Loucy (cell line): Measurements from ENCODE around the gene AHNAK2.

Experiments
- H2AFZ ChIP-seq: fragments of 200-600 bp; sonication (generic); 2 replicates; pipeline ENCODE4 v1.6.0; 2016; ENCODE audit warnings: antibody characterized with exemption, mild to moderate bottlenecking, low read length, moderate library complexity
- H3F3A ChIP-seq: fragments of 200-600 bp; 2 replicates; pipeline ENCODE4 v1.6.0; 2016; ENCODE audit warnings: antibody characterized with exemption, low read depth, mild to moderate bottlenecking
- H3K27me3 ChIP-seq: fragments of 200-600 bp; sonication (generic); 2 replicates; pipeline ENCODE4 v1.6.1; 2014; ENCODE audit warnings: low read length, mild to moderate bottlenecking; ENCODE audit not compliant: insufficient read depth, poor library complexity, severe bottlenecking
- H3K36me3 ChIP-seq: fragments of 200-600 bp; sonication (generic); 2 replicates; pipeline ENCODE4 v1.6.1; 2016; ENCODE audit warnings: low read length; ENCODE audit not compliant: insufficient read depth
- H3K4me1 ChIP-seq: fragments of 200-600 bp; sonication (generic); 2 replicates; pipeline ENCODE4 v1.5.1; 2014; ENCODE audit warnings: low read length, mild to moderate bottlenecking; ENCODE audit not compliant: insufficient read depth, poor library complexity, severe bottlenecking
- H3K4me2 ChIP-seq: fragments of 200-600 bp; sonication (generic); 2 replicates; pipeline ENCODE4 v1.6.0; 2014; ENCODE audit warnings: antibody characterized with exemption, low read length, low read depth, mild to moderate bottlenecking; ENCODE audit not compliant: poor library complexity, severe bottlenecking
- H3K4me3 ChIP-seq: fragments of 200-600 bp; sonication (generic); 2 replicates; pipeline ENCODE4 v1.5.1; 2014; ENCODE audit warnings: low read length, mild to moderate bottlenecking, mixed read lengths; ENCODE audit not compliant: poor library complexity, severe bottlenecking
- H3K79me2 ChIP-seq: fragments of 200-600 bp; sonication (generic); 2 replicates; pipeline ENCODE4 v1.6.1; 2014; ENCODE audit warnings: low read length; ENCODE audit not compliant: insufficient read depth
- H3K9ac ChIP-seq: fragments of 200-600 bp; sonication (generic); 2 replicates; pipeline ENCODE4 v1.6.0; 2014; ENCODE audit warnings: mild to moderate bottlenecking, low read depth, low read length, moderate library complexity; ENCODE audit not compliant: poor library complexity, severe bottlenecking
- H3K9me2 ChIP-seq: fragments of 200-600 bp; sonication (generic); replicated peaks from 2 replicates; pipeline ENCODE4 v1.6.1; 2016; ENCODE audit warnings: low read depth, low read length, mixed read lengths
- H3K9me3 ChIP-seq: fragments of 200-600 bp; sonication (generic); 2 replicates; pipeline ENCODE4 v1.6.1; 2014; ENCODE audit warnings: mild to moderate bottlenecking, antibody characterized with exemption, low read length, low read depth; ENCODE audit not compliant: insufficient read depth
- H4K20me1 ChIP-seq: fragments of 200-600 bp; sonication (generic); 2 replicates; pipeline ENCODE4 v1.6.0; 2014; ENCODE audit warnings: antibody characterized with exemption, low read length, mild to moderate bottlenecking; ENCODE audit not compliant: insufficient read depth, poor library complexity, severe bottlenecking
- EZH2phosphoT487 ChIP-seq: fragments of 200-600 bp; IDR thresholded peaks from 2 replicates; pipeline ENCODE4 v1.6.1; 2018; ENCODE audit warnings: antibody characterized with exemption, mild to moderate bottlenecking, moderate library complexity, borderline replicate concordance
- TF ChIP-seq, protein P1 (sequence below): fragments of 200-600 bp; sonication (generic); conservative IDR thresholded peaks from 2 replicates; pipeline ENCODE4 v1.5.1; 2014; ENCODE audit warnings: mild to moderate bottlenecking, antibody characterized with exemption, low read length

The AHNAK2 gene

DNA sequence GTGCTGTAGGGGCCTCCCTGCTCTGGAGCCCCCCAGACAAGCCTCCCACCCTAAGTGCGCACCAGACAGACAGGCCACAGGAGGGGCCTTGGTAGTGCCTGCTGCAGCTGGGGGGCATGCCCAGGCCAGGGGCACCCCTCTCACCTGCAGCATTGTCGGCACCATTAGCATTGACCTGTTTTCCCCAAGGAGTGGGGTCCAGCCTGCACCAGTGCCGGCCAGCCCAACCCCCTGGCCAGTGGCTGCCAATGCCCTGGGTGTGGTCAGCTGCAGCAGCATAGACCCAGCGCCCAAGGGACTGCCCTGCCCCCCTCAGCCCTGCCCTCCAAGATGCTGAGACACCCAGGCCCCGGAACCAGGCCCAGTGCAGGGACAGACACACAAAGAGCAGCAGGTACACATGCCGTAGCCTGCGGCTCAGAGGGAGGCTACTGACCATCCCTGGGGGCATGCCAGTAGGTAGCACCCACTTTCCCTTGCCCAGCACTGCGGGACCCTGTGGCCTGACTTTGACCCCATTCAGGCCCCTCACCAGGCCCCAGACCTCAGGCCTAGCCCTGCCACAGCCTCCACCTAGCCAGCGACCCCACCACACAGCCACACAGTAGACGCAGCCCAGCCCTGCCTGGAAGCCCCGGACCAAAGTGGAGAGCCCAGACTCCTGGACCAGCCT lies 1.0 kb downstream of the AHNAK2 start:
- no peaks in the 10 kb centered on the region for H3K36me3 ChIP-seq
- no peak for TF ChIP-seq EZH2phosphoT487
- TF ChIP-seq, protein P1, sequence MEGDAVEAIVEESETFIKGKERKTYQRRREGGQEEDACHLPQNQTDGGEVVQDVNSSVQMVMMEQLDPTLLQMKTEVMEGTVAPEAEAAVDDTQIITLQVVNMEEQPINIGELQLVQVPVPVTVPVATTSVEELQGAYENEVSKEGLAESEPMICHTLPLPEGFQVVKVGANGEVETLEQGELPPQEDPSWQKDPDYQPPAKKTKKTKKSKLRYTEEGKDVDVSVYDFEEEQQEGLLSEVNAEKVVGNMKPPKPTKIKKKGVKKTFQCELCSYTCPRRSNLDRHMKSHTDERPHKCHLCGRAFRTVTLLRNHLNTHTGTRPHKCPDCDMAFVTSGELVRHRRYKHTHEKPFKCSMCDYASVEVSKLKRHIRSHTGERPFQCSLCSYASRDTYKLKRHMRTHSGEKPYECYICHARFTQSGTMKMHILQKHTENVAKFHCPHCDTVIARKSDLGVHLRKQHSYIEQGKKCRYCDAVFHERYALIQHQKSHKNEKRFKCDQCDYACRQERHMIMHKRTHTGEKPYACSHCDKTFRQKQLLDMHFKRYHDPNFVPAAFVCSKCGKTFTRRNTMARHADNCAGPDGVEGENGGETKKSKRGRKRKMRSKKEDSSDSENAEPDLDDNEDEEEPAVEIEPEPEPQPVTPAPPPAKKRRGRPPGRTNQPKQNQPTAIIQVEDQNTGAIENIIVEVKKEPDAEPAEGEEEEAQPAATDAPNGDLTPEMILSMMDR, result no peak
- H3K9me2 ChIP-seq, result no peaks in the 10 kb centered on the region
- no peaks in the 10 kb centered on the region for H3K4me1 ChIP-seq
- no peak overlapping the region for H3K4me3 ChIP-seq
- H4K20me1 ChIP-seq, result no peaks in the 10 kb centered on the region
- H3K27me3 ChIP-seq, result no peaks in the 10 kb centered on the region
- no peaks in the 10 kb centered on the region for H3F3A ChIP-seq
- H2AFZ ChIP-seq, result no peak overlapping the region
- H3K4me2 ChIP-seq, result no peak overlapping the region
- no peak overlapping the region for H3K9ac ChIP-seq
- no peaks in the 10 kb centered on the region for H3K79me2 ChIP-seq
- no peaks in the 10 kb centered on the region for H3K9me3 ChIP-seq

DNA sequence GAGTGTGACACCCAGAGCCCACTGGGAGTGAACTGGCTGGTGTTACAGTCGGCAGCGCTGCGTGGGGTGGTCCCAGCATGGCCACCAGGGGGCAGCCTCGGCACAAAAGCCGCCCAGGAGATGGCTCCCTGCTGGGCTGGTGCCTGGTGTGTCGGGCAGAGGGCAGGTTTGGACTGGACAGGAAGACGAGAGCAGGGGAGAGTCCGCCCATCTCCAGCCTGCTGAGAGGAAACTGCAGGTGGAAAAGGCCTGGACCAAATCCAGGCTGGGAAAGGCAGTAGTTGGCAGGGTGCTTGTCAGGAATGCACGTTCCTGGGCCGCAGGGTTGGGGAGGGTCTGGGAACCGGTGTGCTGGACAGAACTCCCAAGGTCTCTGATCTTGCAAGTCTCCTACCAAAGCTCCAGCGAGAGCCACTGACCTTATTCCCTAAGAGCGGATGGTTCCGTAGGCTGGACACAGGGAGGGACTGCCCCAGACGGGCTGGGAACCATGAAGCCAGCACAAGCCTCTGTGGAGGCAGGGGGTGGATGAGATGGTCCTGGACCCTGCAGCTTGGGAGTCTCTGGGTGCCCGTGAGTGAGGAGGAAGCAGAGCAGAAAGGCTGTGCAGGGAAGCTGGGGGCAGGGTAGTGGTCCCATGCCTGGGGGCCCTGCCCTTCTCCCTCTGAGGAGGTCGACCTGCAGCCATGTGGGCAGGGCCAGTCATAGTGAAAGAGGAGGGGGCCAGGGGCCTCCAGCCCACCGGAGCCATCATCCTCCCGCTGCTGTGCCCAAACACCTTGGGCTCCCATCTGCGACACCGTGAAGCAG lies 1.8 kb downstream of the AHNAK2 start:
- H3K27me3 ChIP-seq, result no peaks in the 10 kb centered on the region
- H3K4me1 ChIP-seq, result no peaks in the 10 kb centered on the region
- no peak overlapping the region for H3K9ac ChIP-seq
- no peaks in the 10 kb centered on the region for H3K9me3 ChIP-seq
- H4K20me1 ChIP-seq, result no peaks in the 10 kb centered on the region
- H3K4me3 ChIP-seq, result no peak overlapping the region
- H3F3A ChIP-seq, result no peaks in the 10 kb centered on the region
- no peaks in the 10 kb centered on the region for H3K79me2 ChIP-seq
- no peaks in the 10 kb centered on the region for H3K36me3 ChIP-seq
- no peaks in the 10 kb centered on the region for H3K9me2 ChIP-seq
- H2AFZ ChIP-seq, result peak overlapping the region; percentile 27; the same call in 1 of the 2 replicates
- H3K4me2 ChIP-seq, result no peak overlapping the region
- TF ChIP-seq, protein P1, result peak; percentile 77
- no peak for TF ChIP-seq EZH2phosphoT487

DNA sequence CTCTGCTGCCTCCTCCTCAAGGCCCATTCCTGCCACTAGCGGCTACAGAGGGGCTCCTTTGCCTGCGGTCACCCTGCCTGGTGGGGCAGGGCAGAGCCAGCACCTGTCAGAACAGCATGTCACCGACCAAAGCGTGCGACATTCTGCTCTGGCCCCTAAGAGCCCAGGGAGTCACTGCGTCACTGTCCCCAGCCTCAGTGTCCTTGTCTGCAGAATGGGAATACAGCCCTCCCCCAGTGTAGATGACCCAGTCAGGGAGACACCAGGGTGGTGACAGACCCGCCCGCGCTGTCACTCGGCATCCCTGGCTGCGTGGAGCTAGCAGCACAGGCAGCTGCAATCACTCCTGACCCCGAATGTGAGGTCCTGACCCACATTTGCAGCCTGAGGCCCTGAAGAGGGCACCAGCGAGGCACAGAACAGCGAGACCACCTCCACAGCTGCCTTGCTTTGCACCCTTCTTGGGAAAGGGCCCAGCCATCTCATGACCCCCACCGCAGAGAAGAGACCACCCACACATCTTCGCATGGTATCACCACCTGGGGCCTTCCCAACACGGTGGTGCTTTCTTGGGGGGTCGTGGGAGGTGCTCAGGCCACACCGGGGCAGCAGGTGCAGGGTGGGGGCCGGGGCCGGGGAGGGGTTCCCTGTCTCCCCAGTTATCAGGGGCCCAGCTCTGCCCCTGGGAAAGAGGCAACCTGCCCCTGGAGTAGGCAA lies 2.5 kb downstream of the AHNAK2 start:
- Histone ChIP-seq H3K79me2 (no peaks in the 10 kb centered on the region), H3K27me3 (no peaks in the 10 kb centered on the region), H3F3A (no peaks in the 10 kb centered on the region), H3K4me2 (no peak overlapping the region), H3K36me3 (no peaks in the 10 kb centered on the region), H3K4me1 (no peaks in the 10 kb centered on the region), H3K9me3 (no peaks in the 10 kb centered on the region), H4K20me1 (no peaks in the 10 kb centered on the region), H3K4me3 (no peak overlapping the region), H3K9me2 (no peaks in the 10 kb centered on the region), H3K9ac (no peak overlapping the region), H2AFZ (no peak overlapping the region)
- no peak for TF ChIP-seq EZH2phosphoT487
- TF ChIP-seq, protein P1, result no peak
